Measurements from ENCODE around the gene PRR3.

The PRR3 gene

DNA sequence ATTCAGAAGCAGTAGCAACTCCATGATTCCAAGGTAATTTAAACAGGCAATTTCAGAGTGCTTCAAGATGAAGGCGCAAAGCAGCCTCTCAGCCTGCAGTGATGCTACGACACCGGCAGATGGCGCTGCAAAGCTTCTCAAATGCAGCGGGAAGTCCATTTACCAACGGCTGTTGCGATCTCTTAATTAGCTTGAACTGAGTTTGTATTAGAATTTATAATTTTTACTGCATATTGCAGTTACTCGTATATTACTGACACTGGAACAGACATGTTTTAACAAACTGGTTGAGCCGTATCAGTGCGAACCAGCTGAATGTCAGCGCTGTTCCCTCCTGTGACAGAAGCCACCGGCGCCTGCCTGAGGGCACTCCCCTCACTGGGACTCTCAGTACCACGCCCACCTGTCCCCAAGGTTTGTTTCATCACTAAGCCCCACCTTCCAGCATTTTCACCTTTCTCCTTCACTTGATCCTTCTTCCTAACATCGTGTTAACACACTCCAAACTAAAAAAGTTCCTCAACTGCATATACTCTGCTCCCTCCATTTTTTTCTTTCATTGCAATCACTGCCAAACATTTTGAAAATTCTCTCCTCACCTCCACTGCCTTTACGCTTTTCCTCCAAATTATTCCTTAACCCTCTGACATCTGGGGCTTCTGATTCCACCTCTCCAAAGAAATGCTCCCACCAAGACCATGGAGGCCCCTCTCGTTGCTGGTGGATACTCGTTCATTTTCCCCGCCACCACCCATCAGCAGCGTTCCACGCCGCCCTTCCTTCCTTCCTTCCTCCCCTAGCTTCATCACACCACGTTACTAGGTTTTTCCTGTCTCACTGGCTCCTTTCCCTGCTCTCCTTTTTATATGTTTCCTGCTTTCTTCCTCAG is 15.3 kb upstream of the PRR3 start:
- no peak for DNase-seq

DNA sequence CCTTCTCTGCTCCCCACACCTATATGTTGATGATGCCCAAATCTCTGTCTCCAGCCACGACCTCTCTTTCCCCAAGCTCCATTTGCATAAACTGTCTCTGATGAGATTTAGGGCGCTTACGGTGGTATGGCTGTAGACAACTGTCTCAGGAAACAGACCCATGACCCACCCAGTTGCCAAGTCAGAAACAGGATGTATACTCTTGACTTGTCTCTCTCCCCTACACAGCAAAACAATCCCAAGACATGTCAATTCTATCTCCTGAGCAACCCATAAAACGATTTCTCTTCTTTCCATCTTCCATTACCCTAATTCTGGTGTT is 14.7 kb upstream of the PRR3 start:
- no peak for DNase-seq

DNA sequence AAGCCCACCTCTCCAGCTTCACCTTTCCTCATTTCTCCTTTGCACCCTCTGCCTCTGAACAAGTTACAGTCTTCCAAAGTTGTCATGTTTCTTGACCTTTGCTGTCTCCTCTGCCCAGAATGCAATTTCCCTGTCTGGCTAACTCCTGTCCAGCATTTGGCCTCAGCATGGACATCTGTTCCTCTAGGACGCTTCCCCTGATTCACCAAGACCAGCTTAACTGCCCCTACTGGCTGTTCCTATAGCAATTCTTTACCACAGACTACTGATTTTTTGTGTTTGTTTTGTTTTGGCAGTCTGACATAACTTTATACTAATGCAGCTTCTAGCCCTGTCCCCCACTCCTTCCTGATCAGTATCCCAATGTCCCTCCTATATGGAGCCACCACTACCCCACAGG is 14.2 kb upstream of the PRR3 start:
- DNase-seq, result no peak

- DNase-seq, result no peak
Measured at GRCh38 chr6:30543821-30544220, 13.3 kb upstream of the PRR3 start.

GRCh38 chr6:30544666-30545272 is 12.3 kb upstream of the PRR3 start:
- DNase-seq, result no peak

- DNase-seq, result no peak
Measured at GRCh38 chr6:30547454-30547853, 9.6 kb upstream of the PRR3 start.

DNA sequence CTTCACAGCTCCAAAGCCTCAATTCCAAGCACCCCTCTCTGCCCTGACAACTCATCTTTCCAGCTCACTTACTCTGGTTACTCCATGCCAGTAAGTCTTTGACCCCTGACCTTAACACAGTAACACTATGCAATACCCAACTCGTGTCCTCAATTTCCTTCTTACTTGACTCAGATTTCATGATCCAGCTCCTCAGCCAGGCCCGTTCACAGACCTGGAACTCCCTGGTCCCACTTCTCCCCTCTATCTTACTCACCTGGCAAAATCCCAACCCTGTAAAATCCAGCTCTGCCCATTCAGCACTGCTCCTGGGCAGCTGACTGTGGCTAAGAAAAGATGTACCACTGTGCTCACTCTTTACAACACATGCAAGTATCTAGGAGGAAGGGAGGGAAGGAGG is 8.7 kb upstream of the PRR3 start:
- no peak for DNase-seq

DNA sequence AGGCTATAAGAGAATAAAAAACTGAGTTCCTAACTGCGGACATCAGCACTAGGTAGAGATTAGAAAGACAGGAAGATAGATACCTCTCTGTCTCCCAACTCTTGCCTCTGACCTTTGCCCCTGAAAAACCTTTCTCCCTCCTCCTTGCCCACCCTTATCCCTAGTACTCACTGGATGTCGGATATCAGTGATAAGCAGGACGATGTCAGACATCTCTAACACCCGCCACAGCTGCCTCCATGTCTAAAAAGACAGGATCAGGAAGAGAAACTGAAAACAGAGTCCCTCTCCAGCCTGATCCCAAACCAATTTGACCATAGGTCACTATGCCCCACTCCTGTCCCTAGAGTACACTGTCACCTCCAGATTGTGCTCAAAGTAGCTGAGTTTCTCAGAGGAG is 2.7 kb upstream of the PRR3 start:
- DNase-seq, result no peak

DNA sequence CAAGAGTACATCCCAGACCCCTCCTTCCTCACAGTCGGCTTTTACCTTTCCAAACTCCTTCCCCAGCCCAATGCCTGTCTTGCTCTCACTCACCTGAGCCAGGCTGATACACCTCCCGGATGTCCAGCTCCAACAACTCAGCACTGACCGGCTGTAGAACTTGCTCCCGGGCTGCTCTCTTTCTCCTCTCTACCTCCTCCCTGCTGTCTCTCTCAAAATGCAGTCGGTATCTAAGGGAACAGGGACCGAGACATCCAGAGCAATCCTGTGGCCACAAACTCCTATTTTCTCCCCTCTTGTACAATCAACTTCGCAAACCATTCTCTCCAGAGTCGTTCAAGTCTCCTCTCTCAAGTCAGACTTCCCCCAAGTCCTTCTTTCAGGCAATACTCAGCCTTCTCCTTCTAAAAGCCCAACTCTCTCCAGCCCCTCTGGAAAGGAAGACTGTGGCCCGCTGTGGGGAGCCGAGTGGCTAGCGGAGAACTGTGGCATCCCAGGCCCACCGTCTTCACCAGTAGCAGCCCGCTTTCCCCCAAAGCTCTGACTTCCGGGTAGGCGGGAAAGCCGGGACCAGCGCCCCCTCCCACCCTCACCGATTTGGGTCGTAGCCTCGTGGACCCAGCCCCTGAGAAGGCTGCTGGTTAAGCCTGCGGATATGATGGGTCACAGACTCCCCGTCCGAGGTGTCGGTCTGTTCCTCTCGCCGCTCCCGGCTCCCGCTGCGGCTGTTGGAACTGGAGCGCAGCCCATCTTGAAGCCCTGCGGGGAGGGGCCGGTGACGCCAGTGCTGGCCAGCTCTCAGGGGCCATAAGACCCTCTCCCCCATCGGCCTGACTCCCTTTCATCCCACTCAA is 1.9 kb upstream of the PRR3 start:
- no peak for DNase-seq

DNA sequence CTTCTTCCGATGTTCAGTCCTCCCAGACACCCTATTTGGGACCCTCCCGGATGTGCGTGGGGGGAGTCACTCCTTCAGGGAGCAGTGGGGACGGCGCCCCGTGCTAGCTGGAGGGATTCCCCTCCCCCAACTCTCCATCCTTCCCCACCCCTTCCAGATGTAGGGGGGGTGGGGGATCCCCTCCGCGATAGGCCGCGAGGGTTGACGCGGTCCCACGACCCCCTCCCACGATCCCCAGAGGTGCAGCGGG is 1.4 kb upstream of the PRR3 start:
- DNase-seq, result no peak

DNA sequence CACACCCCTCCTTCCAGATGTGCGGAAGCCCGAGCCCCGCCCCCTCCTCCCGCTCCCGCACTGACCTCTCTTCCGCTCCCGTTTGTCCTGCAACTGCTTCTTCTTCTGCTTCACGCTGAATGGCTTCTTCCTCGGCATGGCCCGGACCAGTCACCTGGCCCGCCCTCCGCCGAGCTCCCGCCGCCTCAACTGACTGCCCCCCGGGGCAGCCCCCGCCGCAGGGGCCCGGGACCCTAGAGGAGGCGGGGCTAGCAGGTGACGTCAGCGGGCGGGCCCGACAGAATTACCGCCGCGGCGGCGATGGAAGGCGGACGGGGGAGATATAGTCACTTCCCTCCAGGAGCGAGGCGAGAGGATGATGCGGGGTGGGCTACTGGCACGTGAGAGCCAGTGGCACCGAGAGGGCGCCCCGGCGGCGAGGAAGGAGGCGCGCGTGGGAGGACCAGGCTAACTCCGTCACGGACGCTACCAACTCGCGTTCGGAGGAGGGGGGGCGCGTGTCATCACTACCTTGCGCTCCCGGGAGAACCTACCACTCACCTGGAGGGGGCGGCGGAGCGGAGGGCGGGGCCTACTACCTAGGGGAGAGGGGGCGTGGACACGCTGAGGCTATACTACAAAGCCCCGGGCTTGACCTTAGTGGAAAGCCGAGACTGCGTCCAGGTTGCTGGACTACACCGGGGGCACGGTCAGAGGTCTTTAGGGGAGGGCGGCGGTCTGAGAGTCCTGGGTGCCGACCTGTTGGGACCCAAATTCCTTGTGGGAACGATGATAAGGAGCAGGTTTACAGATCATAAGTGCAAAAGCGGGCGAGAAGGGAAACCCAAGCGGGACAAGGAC is 809 bp upstream of the PRR3 start, which contains the start of gene GNL1:
TSS of gene GNL1 (minus strand) at position 424 of the 840 bp plus-strand sequence. CDS start at position 138, 286 bp downstream.
- peak; percentile 70 for DNase-seq

- DNase-seq, result no peak
Measured at GRCh38 chr6:30557683-30557981, 537 bp downstream of the PRR3 start.

- DNase-seq, result no peak
Measured at GRCh38 chr6:30560930-30561329, 3.8 kb downstream of the PRR3 start.

- DNase-seq, result no peak
Measured at GRCh38 chr6:30562470-30563425, 5.7 kb downstream of the PRR3 start.

GRCh38 chr6:30564114-30564513 is 7.0 kb downstream of the PRR3 start:
- no peak for DNase-seq

DNA sequence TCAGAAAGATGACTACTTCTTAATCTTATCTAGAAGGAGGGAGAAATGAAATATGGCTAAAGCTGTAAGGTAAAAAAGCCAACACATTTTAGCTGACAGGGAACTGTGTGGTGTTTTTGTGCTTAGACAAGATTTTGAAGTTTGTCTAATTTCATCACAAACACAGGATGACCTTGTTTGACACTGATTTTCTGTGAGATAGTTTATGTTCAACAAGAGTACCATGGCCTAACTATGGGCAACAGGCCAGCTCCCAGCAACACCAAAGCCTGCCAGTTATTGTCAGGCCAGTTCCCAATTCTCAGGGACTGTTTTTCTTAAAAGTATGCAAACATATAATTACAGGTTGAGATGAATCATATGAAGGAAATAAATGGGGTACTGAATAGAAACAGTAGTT is 8.7 kb downstream of the PRR3 start:
- no peak for DNase-seq

- DNase-seq, result no peak
Measured at GRCh38 chr6:30568245-30568644, 11.2 kb downstream of the PRR3 start.

- no peak for DNase-seq
Measured at GRCh38 chr6:30570263-30570662, 13.2 kb downstream of the PRR3 start.

GRCh38 chr6:30570740-30571074 is 13.6 kb downstream of the PRR3 start:
- no peak for DNase-seq

- peak; percentile 91 for DNase-seq
Measured at GRCh38 chr6:30571075-30571761, 14.1 kb downstream of the PRR3 start, which contains the start of gene ABCF1. Gene ABCF1 (plus strand): TSS chr6:30571442. CDS start chr6:30571488, 46 bp downstream.

DNA sequence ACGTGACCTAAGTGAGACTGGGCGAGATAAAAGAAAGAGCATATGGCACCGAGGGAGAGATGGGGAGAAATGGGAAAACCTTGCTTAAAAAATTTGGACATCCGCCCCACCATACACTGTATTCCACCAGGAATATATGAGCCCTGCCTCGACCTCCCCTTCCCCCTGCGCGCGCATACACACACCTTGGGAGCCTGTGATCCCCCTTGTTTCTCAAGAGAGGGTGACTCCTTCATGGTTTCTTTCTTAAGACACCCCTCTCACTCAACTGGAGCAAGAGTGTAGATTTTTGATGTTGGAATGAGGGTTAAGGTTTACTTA is 14.6 kb downstream of the PRR3 start:
- DNase-seq, result no peak

DNA sequence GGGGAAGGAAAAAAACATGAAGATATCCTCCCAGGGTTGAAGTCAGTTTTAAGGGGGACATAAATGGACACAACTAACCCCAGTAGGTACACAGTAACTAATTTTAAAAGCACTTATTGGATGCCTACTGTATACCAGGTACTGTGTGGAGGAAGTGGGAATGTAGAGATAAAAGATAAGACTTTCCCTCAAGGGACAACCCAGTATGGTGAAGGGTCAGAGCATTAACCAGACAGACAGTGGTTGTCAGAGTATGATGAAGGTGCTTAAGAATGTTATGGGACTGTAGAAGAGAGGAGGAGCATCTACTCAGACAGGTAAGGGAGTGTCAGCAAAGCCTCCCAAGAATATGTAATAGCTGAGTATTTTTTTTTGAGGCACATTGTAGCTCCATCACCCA is 15.1 kb downstream of the PRR3 start:
- DNase-seq, result no peak

Measured in NCI-H1092 (cell line).